HK-2 (cell line): ENCODE data around the gene SLC27A4.
"Not testable (repeated sequence)": the region's sequence is repeated elsewhere in the genome, so short reads cannot be mapped to it uniquely, and the experiment has no call there.

Experiments used
- DNase-seq: peaks from one replicate; pipeline ENCODE4 v3.0.0-alpha.2; 2018; ENCODE audit not compliant: unreplicated experiment

The SLC27A4 gene

DNA sequence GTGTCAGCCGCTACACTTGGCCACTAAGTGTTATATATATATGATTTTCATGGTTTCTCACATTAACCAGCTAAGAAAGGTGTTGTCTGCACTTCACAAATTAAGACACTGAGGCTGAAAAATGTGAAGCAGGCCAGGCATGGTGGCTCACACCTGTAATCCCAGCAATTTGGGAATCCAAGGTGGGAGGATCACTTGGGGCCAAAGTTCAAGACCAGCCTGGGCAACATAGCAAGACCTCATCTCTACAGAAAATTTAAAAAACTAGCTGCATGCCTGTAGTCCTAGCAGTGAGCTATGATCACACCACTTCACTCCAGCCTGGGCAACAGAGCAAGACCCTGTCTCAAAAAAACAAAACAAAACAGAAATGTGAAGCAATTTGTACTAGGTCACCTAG lies 15.9 kb upstream of the SLC27A4 start:
- no peak for DNase-seq

DNA sequence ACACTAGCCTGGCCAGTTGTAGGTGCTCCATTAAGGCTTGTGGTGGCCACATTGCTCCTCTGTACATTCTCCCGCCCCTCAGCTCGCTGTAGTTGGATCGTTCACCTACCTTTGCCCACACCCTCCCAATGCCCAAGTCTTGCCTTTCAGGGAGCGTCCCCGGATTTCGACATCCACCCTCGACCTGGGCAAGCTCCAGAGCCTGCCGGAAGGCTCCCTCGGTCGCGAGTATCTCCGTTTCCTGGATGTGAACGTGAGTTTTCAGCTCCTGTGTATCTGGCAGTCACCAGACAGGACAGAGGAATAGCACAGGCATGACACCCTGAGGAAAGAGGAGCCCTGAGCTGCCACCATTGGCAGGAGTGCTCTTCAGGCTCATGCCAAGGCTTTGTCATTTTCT lies 14.7 kb upstream of the SLC27A4 start:
- no peak for DNase-seq

DNA sequence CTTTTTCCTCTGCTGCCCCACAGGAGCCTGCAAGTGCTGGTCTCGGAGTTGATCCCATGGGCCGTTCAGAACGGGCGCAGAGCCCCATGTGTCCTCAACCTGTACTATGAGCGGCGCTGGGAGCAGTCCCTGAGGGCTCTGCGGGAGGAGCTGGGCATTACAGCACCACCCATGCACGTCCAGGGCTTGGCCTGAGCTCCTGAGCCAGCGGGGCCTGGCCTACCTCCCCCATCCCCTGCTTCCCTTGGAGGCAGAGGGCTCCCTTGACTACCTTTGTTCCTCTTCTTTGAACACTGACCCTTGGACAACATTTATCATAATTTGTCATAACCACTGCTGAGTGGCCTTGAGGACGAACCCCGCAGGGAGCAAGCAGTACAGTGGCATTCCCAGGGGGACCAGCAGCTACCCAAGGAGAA lies 6.9 kb upstream of the SLC27A4 start:
- no peak for DNase-seq

DNA sequence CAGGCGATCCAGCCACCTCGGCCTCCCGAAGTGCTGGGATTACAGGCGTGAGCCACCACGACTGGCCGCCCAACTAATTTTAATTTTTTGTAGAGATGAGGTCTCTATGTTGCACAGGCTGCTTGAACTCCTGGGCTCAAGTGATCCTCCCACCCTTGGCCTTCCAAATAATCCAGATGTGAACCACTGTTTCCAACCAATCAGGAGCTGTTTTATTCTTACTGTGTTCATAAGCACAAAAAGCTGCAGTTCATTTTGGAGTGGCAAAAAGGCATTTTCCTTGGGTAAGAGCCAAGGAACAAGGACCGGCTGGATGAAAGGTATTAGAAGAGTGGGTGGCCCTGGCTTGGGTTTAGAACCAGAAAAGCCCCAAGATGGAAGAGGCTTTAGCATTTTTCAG lies 5.2 kb upstream of the SLC27A4 start:
- no peak for DNase-seq

DNA sequence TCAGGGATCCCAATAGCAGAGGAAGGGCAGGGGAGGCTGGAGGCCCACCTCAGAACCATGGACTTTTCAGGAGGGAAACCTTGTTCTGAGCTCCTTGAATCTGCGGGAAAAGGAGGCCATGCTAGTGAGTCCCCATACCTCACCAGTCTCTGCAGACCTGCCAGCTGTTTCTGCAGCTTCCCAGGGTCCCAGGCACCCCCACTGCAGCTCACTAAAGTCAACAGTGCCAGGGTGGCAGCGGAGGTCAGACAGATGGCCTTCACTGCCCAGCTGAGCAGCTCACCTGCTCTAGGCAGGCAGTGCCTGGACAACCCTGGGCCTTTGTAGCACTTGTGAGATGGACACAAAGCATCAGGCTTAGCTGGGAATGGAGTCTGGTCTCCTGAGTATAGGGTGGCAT lies 4.4 kb upstream of the SLC27A4 start:
- no peak for DNase-seq

DNA sequence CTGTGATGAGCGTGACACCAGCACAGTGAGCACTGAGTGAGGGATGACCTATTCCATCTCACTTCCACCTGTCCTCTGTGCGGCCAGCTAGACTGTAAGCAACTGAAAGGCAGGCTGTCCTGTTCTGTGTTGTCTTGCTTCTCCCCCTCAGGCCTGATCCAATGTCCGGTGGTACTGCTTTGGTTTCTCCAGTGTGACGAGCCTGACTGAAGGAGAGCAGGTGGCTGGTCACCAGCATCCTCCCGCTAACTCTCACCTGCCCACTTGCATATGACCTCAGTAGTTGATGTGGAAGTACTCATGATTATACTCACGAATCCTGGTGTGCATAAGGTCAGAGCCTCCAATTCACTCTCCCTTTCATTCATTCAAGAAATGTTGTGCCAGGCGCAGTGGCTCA lies 2.4 kb upstream of the SLC27A4 start:
- no peak for DNase-seq

DNA sequence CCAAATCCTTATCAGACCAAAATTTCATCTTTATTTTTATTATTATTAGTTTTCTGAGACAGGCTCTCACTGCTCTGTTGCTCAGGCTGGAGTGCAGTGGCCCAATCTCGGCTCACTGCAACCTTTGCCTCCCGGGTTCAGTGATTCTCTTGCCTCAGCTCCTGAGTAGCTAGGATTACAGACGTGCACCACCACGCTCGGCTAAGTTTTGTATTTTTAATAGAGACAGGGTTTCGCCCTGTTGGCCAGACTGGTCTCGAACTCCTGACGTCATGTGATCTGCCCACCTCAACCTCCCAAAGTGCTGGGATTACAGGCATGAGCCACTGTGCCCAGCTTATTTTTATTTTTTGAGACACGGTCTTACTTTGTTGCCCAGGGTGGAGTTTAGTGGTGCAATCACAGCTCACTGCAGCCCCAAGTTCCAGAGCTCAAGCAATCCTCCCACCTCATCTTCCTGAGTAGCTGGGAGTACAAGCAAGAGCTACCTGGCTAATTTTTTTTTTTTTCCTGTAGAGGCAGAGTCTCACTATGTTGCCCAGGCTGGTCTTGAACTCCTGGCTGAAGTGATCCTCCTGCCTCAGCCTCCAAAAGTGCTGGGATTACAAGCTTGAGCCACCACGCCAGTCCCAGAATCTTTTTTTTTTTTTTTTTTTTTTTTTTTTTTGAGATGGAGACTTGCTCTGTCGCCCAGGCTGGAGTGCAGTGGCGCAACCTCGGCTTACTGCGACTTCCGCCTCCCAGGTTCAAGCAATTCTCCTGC lies 1.3 kb upstream of the SLC27A4 start:
- DNase-seq, result not testable (repeated sequence)

DNA sequence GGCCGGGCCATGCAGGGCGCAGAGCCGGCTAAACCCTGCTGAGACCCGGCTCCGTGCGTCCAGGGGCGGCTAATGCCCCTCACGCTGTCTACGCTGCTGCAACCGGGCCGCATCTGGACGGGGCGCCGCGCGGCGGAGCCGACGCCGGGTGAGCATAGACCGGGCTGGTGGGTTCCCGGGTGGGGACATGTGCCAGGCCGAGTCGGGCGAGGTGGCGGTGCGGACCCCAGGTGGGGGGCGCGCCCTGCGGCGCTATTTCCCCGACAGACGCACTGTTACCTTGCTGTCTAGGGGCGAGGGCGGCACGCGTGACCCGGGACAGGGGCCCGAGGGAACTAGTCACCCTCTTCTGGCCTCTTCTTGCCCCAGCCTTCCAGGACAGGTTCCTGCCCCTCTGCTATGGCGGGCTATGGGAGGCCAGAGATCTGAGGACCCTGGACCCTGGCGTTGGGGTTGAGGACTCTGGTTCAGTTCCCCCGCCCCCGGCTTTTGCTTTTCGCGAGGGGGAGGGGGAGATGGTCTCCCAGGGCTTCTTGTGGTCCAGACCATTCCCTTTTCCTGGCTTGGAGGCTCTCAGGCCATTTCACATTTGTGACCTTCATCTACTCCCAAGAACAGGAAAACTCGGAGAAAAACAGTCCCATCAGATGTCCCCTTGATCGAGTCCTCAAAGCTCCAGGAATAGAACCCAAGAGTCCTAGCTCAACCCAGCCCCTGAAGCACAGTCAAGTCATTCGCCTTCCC lies 536 bp downstream of the SLC27A4 start:
- no peak for DNase-seq

DNA sequence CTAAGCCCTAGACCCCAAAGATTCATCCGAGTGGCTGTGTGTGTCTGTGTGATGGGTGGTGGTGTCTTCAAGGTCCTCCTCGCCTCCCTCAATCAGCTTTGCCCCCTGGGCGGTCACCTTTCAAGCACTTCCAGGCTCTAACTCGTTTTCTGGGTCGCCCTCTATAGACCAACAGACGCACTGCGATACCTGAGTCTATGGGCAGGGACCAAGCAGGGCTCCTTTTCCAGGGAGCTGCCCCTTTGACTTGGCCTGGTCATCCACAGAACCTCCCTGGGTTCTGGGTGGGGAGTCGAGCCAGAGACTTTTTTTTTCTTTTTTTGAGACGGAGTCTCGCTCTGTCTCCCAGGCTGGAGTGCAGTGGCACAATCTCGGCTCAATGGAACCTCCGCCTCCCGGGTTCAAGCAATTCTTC lies 1.1 kb downstream of the SLC27A4 start:
- DNase-seq, result peak; percentile 75

DNA sequence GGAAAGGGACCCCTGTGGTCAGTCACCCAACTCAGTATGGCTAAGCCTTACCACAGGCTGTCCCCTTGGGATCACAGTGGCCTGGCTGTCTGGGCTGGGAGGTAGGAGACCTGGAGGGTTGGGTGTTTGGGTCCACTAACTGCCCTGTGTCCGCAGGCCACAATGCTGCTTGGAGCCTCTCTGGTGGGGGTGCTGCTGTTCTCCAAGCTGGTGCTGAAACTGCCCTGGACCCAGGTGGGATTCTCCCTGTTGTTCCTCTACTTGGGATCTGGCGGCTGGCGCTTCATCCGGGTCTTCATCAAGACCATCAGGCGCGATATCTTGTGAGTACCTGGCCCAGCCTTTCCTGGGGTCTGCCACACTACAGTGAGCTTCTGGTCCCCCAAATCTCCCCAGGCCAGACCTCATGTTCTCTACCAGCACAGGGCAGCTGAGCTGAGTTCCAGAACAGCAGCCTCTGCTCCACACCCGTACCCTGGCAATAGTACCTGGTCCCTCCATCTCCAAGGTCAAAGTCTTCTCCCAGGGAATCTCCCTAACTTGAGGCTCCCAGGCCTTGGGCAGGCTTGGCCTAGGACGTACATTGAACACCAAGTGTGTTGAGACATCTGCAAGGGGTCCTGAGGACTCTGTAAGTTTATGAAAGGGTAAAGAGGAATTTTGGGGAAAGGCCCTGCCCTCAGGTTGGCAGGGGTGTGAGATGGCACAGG lies 2.8 kb downstream of the SLC27A4 start:
- DNase-seq, result no peak

DNA sequence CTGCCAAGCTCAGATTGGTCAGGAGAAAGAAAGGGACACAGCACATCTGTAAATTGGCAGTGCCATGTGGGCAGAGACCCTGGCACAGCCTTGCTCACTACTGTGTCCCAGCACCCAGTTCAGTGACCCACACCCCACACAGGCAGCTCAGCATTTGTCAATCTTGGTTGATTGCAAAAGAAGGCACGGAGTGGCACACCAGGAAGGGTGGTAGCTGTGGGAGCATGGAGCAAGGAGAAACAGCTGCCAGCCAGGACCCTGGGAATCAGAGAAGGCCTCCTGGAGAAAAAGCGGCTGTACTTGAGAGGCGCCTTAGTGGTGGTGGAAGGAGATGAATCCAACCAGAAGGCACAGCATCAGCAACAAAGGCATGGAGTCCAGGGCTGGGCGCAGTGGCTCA lies 3.5 kb downstream of the SLC27A4 start:
- DNase-seq, result no peak

DNA sequence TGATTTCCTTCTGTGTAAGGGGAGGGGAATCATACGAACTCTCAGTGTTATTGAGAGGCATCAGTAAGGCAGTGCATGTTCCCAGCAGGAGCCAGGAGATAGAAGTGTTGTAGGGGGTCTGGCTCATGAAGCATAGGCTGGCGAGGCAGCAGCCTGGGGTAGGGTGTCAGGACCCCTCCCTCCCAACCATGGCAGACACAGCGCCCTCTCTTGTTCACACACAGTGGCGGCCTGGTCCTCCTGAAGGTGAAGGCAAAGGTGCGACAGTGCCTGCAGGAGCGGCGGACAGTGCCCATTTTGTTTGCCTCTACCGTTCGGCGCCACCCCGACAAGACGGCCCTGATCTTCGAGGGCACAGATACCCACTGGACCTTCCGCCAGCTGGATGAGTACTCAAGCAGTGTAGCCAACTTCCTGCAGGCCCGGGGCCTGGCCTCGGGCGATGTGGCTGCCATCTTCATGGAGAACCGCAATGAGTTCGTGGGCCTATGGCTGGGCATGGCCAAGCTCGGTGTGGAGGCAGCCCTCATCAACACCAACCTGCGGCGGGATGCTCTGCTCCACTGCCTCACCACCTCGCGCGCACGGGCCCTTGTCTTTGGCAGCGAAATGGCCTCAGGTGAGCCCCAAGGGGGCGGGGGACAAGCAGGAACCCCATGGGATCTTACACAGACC lies 4.7 kb downstream of the SLC27A4 start:
- DNase-seq, result no peak

DNA sequence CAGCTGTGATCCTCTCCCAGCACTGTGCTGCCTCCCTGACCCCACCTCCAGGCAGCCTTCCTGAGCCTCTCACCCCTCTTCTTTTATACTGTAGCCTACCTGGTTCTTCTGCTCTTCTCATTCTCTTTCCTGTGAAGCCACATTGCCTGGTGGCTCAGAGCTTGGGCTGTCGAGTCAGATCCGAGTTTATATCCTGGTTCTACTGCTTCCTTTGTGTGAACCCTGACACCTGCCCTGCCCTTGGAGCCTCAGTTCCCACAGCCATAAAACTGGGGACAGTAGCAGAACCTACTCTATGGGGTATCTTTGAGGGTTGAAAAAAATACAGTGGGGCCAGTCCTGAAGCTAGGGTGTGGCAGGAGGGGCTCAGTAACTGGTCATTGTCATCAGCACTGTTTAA lies 8.8 kb downstream of the SLC27A4 start:
- DNase-seq, result no peak

DNA sequence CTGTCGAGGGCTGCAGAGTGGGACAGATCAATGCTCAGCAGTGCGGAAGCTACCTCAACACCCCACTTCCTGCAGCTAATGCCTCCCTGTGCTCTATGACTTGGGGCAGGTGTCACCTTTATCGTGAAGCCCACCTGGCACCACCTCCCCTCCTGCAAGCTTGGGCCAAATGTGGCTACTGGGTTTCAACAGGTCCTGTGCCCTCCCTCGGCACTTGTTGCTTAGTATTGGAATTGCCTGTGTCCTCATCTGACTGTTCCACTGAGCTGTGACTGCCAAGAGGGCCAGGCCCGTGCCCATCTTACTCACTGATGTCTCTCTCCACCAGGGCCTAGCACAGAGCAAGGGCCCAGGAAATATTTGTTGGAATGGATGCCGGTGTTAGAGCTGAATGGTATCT lies 9.4 kb downstream of the SLC27A4 start:
- DNase-seq, result no peak

DNA sequence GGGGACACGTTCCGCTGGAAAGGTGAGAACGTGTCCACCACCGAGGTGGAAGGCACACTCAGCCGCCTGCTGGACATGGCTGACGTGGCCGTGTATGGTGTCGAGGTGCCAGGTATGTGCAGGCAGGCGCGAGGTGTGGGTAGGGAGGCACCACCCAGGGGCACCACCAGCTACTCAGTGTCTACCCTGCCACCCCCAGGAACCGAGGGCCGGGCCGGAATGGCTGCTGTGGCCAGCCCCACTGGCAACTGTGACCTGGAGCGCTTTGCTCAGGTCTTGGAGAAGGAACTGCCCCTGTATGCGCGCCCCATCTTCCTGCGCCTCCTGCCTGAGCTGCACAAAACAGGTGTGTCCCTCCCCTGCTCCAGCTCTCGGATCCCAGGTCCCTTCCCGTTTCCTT lies 15.1 kb downstream of the SLC27A4 start:
- DNase-seq, result no peak

DNA sequence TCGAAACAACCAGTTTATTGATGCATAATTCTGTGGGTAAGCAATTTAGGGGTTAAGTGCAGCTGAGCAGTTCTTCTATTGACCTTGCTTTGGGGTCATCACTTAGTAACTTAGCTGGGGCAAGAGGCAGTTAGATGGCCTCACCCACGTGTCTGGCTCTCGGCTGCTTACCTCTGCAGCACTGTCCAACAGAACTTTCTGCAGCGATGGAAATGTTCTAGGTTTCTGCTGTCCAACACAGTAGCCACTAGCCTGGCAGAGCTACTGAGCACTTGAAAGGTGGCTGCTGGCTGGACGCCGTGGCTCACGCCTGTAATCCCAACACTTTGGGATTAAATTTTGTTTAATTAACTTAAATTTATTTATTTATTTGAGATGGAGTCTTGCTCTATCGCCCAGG lies 17.8 kb downstream of the SLC27A4 start:
- DNase-seq, result no peak

DNA sequence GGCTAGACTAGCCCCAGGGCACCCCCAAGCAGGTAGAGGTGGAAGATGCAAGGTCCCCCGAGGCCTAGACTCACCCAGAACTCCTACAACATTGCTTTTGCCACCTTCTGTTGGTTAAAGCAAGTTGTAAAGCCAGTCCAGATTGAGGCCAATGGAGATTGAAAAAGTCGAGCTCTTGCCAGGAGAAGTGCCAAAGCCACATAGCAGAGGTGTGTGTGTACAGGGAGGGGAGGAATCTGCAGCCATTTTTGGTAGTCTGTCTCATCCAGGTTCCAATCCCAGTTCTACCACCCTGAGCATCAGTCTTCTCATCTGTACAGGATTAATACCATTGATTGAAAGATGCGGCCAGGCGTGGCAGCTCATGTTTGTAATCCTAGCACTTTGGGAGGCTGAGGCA lies 18.5 kb downstream of the SLC27A4 start:
- DNase-seq, result no peak

DNA sequence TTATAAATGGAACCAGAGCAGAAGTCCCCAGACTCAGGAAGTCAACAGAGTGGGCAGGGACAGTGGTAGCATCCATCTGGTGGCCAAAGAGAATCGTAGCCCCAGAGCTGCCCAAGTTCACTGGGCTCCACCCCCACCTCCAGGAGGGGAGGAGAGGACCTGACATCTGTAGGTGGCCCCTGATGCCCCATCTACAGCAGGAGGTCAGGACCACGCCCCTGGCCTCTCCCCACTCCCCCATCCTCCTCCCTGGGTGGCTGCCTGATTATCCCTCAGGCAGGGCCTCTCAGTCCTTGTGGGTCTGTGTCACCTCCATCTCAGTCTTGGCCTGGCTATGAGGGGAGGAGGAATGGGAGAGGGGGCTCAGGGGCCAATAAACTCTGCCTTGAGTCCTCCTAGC lies 20.5 kb downstream of the SLC27A4 start:
- no peak for DNase-seq

DNA sequence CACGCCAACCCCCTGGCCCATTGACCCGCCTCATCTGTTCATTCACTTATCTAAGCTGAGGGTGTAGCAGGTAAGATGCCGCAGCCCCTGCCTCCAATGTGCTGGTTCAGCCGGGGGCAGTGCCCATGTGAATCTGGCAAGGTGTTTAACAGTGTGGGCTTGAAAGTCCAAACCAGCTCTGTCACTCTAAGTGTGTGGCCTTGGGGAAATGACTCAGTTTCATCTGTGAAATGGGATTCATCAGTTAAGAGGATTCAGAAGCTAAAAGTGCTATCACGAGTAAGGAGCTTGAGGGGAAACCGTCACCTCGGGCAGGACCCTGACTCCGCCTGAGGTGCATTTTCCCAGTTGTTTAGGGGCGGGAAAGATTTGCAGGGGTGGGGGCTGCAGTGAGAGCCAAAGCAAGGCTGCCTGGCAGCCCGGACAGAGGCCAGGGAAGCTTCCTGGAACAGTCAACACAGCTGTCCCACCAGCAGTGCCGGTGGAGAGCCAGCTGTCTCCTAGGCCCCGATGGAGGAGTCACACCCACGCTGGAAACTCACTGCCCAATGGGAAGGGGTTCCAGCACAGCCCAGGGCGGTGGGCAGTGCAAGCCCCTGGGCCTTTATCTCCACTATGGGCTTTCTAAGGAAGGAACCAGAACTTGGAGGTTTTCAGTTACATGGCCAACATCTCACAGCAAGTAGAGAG lies 21.1 kb downstream of the SLC27A4 start:
- DNase-seq, result no peak

DNA sequence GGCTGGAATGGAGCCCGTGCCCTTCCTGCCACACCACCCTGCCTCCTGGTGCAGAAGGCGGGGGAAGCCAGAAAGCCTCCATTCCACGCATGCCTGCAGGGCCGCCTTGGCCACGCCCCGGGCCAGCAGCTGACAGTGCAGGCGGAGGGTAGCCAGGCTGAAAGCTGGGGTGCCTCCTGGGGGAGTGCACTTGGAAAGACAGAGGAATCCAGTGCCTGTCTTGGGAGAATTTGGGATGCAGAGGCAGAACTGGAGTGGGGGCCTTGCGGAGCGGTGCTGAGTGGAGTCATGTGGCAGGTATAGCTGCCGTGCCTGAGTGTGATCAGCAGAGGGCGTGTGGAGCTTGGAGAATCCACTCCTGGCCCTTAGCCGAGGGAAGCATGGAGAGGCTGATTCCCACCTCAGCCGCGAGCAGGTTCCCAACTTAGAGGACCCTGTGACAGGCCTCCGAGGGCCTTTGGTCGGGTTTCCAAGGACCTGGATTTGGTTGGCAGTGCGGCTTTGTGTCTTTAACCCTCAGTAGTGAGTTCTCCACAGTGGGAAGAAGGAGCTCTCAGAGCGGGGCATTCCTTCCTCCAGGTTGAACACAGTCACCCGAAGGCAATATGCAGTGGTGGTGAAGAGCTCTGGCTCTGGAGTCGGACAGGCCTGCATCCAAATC lies 21.8 kb downstream of the SLC27A4 start:
- DNase-seq, result peak; percentile 82

DNA sequence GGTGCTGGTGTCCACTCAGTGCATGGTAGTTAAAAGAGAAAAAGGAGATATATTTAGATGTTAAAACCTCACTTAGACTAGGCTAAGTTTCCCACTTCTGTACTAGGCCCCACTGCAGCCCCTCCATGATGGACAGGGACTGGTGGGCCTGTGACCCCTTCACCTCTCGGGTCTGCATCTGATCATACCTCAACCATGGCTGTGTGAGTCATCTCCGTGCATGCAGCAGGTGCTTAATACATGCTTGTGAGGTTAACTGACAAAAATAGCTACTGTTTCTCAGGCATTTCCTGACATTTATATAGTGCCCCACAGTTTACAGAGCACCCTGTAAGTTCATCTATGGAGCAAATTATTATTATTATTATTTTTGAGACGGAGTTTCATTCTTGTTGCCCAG lies 22.4 kb downstream of the SLC27A4 start:
- DNase-seq, result no peak
